Tibial nerve (tissue), 3 donors: ENCODE results near the gene PAPOLG.
"Not testable (repeated sequence)": the region's sequence is repeated elsewhere in the genome, so short reads cannot be mapped to it uniquely, and the experiment has no call there.

Experiments used
- POLR2A ChIP-seq, 2 donors: fragments of 450-650 bp; IDR thresholded peaks; one replicate each; pipeline ENCODE4 v1.6.1; 2017; ENCODE audit warnings: antibody characterized with exemption in 2 of 2, mild to moderate bottlenecking in 2 of 2, moderate library complexity in 2 of 2
- TF ChIP-seq, protein P1 (sequence below), 5 experiments: fragments of 200-600 bp in 3 of 5; fragments of 450-650 bp in 2 of 5; sonication (generic) in 3 of 5; IDR thresholded peaks; one replicate each; pipeline ENCODE4 v1.5.1; 2016 to 2019; ENCODE audit warnings: antibody characterized with exemption in 5 of 5, mild to moderate bottlenecking in 3 of 5, moderate library complexity in 2 of 5

DNA sequence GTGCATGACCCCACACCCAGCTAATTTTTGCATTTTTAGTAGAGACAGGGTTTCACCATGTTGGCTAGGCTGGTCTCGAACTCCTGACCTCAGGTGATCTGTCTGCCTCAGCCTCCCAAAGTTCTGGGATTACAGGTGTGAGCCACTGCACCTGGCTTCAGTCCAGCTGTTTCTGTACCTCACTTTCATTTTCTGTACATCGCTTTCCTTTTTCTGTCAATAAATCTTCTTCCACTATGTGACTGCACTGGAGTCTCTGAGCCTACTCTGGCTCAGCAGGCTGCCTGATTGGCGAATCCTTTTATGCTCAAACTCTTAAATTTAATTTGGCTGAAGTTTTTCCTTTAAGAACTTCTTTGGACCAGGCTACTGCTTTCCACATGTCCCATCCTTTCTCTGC is 70.8 kb downstream of the PAPOLG start:
- TF ChIP-seq, protein P1, sequence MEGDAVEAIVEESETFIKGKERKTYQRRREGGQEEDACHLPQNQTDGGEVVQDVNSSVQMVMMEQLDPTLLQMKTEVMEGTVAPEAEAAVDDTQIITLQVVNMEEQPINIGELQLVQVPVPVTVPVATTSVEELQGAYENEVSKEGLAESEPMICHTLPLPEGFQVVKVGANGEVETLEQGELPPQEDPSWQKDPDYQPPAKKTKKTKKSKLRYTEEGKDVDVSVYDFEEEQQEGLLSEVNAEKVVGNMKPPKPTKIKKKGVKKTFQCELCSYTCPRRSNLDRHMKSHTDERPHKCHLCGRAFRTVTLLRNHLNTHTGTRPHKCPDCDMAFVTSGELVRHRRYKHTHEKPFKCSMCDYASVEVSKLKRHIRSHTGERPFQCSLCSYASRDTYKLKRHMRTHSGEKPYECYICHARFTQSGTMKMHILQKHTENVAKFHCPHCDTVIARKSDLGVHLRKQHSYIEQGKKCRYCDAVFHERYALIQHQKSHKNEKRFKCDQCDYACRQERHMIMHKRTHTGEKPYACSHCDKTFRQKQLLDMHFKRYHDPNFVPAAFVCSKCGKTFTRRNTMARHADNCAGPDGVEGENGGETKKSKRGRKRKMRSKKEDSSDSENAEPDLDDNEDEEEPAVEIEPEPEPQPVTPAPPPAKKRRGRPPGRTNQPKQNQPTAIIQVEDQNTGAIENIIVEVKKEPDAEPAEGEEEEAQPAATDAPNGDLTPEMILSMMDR (IDR thresholded peaks at IDR 0.05): not testable (repeated sequence)
- not testable (repeated sequence) for TF ChIP-seq POLR2A (IDR thresholded peaks at IDR 0.05)
